H1 (cell line): ENCODE measurements around the gene NDUFS7. TPM values are rescaled to one million over a fixed set of nuclear protein-coding genes. Genes with fewer than 3 reads are reported as not detected.

ENCODE experiments used
- CTCF ChIA-PET: fragments of 300-600 bp; sonication (Branson Sonifier 250); formaldehyde crosslinking; loops from one replicate; lab custom pipeline; 2021; ENCODE audit not compliant: partially characterized antibody; lab: Charles Lee
- POLR2A ChIA-PET: fragments of 300-600 bp; sonication (Branson Sonifier 250); formaldehyde crosslinking; loops from one replicate; lab custom pipeline; 2021; ENCODE audit warnings: inconsistent platforms; ENCODE audit not compliant: partially characterized antibody; lab: Charles Lee
- DNase-seq, 2 experiments: peaks; one replicate each; pipeline versions ENCODE4 v3.0.0 to v3.0.0-alpha.2; 2010 to 2022; ENCODE audit warnings: low spot score in 2 of 2, low read depth in 1 of 2, mixed read lengths in 1 of 2
- FAIRE-seq: peaks from 2 replicates; lab custom pipeline; 2011; peaks lifted over from hg19 to GRCh38; lab: Jason Lieb, UNC
- H2AFZ ChIP-seq: 2 replicates; pipeline ENCODE4 v1.8.1; 2012; ENCODE audit warnings: low read length, inconsistent platforms
- H2AK5ac ChIP-seq: 2 replicates; pipeline ENCODE4 v1.6.1; 2013; ENCODE audit warnings: low read depth, low read length
- H2BK120ac ChIP-seq: replicated peaks from 2 replicates; pipeline ENCODE3; 2013; ENCODE audit warnings: low read depth, low read length, inconsistent platforms
- H2BK12ac ChIP-seq: 2 replicates; pipeline ENCODE4 v1.6.1; 2013; ENCODE audit warnings: low read depth, low read length
- H2BK15ac ChIP-seq: 2 replicates; pipeline ENCODE4 v1.6.1; 2013; ENCODE audit warnings: low read length
- H2BK20ac ChIP-seq: 2 replicates; pipeline ENCODE4 v1.6.1; 2013; ENCODE audit warnings: low read length
- H2BK5ac ChIP-seq: 2 replicates; pipeline ENCODE4 v1.6.1; 2013; ENCODE audit warnings: low read depth, low read length
- H3K14ac ChIP-seq: 2 replicates; pipeline ENCODE4 v1.6.1; 2013; ENCODE audit warnings: inconsistent platforms; ENCODE audit not compliant: insufficient read length
- H3K18ac ChIP-seq: 2 replicates; pipeline ENCODE4 v1.6.1; 2013; ENCODE audit warnings: low read length; ENCODE audit errors: extremely low read depth
- H3K23ac ChIP-seq: 2 replicates; pipeline ENCODE4 v1.6.1; 2013; ENCODE audit warnings: inconsistent platforms; ENCODE audit not compliant: insufficient read length
- H3K23me2 ChIP-seq: 2 replicates; pipeline ENCODE4 v1.6.1; 2013; ENCODE audit warnings: low read depth, low read length
- H3K27ac ChIP-seq: 2 replicates; pipeline ENCODE4 v1.6.1; 2011; ENCODE audit warnings: low read depth, low read length, inconsistent platforms
- H3K27me3 ChIP-seq, 4 experiments: replicated peaks in 1 of 4; 1 replicate in 1 of 4; 2 replicates in 3 of 4; pipeline versions ENCODE4 v1.6.1 to v1.8.1; 2011 to 2013; ENCODE audit warnings: low read length in 3 of 4, mild to moderate bottlenecking in 3 of 4, inconsistent platforms in 2 of 4, mixed read lengths in 2 of 4, moderate library complexity in 1 of 4; ENCODE audit not compliant: control insufficient read depth in 3 of 4, insufficient read depth in 3 of 4; ENCODE audit errors: extremely low read depth in 1 of 4
- H3K36me3 ChIP-seq, 4 experiments: 2 replicates each; pipeline versions ENCODE4 v1.6.1 to v1.8.1; 2011 to 2013; ENCODE audit warnings: mild to moderate bottlenecking in 4 of 4, low read length in 3 of 4, moderate library complexity in 2 of 4, control low read depth in 1 of 4, inconsistent platforms in 1 of 4; ENCODE audit not compliant: insufficient read depth in 4 of 4, control insufficient read depth in 2 of 4
- H3K4ac ChIP-seq: replicated peaks from 2 replicates; pipeline ENCODE3; 2013; ENCODE audit warnings: low read length, low read depth, mixed read lengths, inconsistent platforms; ENCODE audit not compliant: insufficient read length
- H3K4me1 ChIP-seq, 4 experiments: replicated peaks in 1 of 4; 1 replicate in 1 of 4; 2 replicates in 3 of 4; pipeline versions ENCODE4 v1.6.1 to v1.8.1; 2011 to 2013; ENCODE audit warnings: low read length in 3 of 4, inconsistent platforms in 2 of 4, mixed read lengths in 1 of 4; ENCODE audit not compliant: insufficient read depth in 4 of 4, control insufficient read depth in 3 of 4
- H3K4me2 ChIP-seq, 2 experiments: 2 replicates each; pipeline versions ENCODE4 v1.6.1 to v1.8.1; 2011 to 2013; ENCODE audit warnings: low read depth in 2 of 2, low read length in 2 of 2, control low read depth in 1 of 2, inconsistent platforms in 1 of 2, mild to moderate bottlenecking in 1 of 2; ENCODE audit not compliant: insufficient read depth in 1 of 2
- H3K4me3 ChIP-seq, 4 experiments: fragments of 200-600, 300-600 bp in 1 of 4; sonication (generic), shearing (Covaris generic), sonication (Bioruptor Twin) in 1 of 4; 2 replicates each; pipeline versions ENCODE4 v1.5.1 to v1.8.1; 2011 to 2016; ENCODE audit warnings: low read length in 4 of 4, low read depth in 3 of 4, control low read depth in 2 of 4, inconsistent platforms in 2 of 4, mild to moderate bottlenecking in 2 of 4, mixed read lengths in 1 of 4, moderate library complexity in 1 of 4; ENCODE audit not compliant: insufficient read depth in 2 of 4; ENCODE audit errors: extremely low read depth in 1 of 4
- H3K56ac ChIP-seq: replicated peaks from 2 replicates; pipeline ENCODE3; 2013; ENCODE audit warnings: low read depth, mild to moderate bottlenecking, mixed read lengths, low read length, inconsistent platforms; ENCODE audit not compliant: insufficient read length
- H3K79me1 ChIP-seq: 2 replicates; pipeline ENCODE4 v1.6.1; 2013; ENCODE audit warnings: low read depth, low read length, control low read depth
- H3K79me2 ChIP-seq, 2 experiments: 2 replicates each; pipeline versions ENCODE4 v1.6.1 to v1.8.1; 2012 to 2013; ENCODE audit warnings: low read length in 2 of 2, mild to moderate bottlenecking in 2 of 2, inconsistent platforms in 1 of 2; ENCODE audit not compliant: insufficient read depth in 2 of 2, control insufficient read depth in 1 of 2
- H3K9ac ChIP-seq, 4 experiments: replicated peaks in 1 of 4; 1 replicate in 1 of 4; 2 replicates in 3 of 4; pipeline versions ENCODE4 v1.6.1 to v1.8.1; 2011 to 2013; ENCODE audit warnings: low read depth in 3 of 4, low read length in 3 of 4, control low read depth in 2 of 4, mild to moderate bottlenecking in 2 of 4, moderate library complexity in 2 of 4, inconsistent platforms in 1 of 4; ENCODE audit errors: extremely low read depth in 1 of 4
- H3K9me3 ChIP-seq, 2 experiments: 2 replicates each; pipeline versions ENCODE4 v1.6.1 to v1.8.1; 2012 to 2013; ENCODE audit warnings: mild to moderate bottlenecking in 2 of 2, moderate library complexity in 2 of 2, control low read depth in 1 of 2, inconsistent platforms in 1 of 2, low read depth in 1 of 2, low read length in 1 of 2, mixed read lengths in 1 of 2; ENCODE audit not compliant: insufficient read depth in 2 of 2
- H4K20me1 ChIP-seq, 2 experiments: replicated peaks in 1 of 2; 2 replicates each; pipeline versions ENCODE3 to v1.8.1; 2011 to 2013; ENCODE audit warnings: inconsistent platforms in 2 of 2, low read length in 2 of 2, mild to moderate bottlenecking in 1 of 2; ENCODE audit not compliant: insufficient read depth in 2 of 2, control insufficient read depth in 1 of 2
- H4K5ac ChIP-seq: 2 replicates; pipeline ENCODE4 v1.6.1; 2013; ENCODE audit warnings: low read length, low read depth, mixed read lengths, inconsistent platforms; ENCODE audit not compliant: insufficient read length
- H4K8ac ChIP-seq: 2 replicates; pipeline ENCODE4 v1.8.0; 2013; ENCODE audit warnings: mild to moderate bottlenecking, moderate library complexity, low read length, inconsistent platforms; ENCODE audit not compliant: insufficient read depth; ENCODE audit errors: extremely low read depth
- H4K91ac ChIP-seq: replicated peaks from 2 replicates; pipeline ENCODE3; 2013; ENCODE audit warnings: low read length, mixed read lengths, inconsistent platforms; ENCODE audit not compliant: insufficient read length
- BRCA1 ChIP-seq: IDR thresholded peaks from 2 replicates; pipeline ENCODE4 v1.6.1; 2012; ENCODE audit warnings: low read depth, low read length, improper control_type of control experiment
- CBX5 ChIP-seq: fragments of 300-800, 300-1000 bp; sonication (generic); IDR thresholded peaks from 2 replicates; pipeline ENCODE4 v1.7.1; 2016; ENCODE audit warnings: antibody characterized with exemption, low read length, low read depth
- CBX8 ChIP-seq: fragments of 300-800, 300-1000 bp; sonication (generic); IDR thresholded peaks from 2 replicates; pipeline ENCODE4 v1.7.1; 2016; ENCODE audit warnings: low read depth, low read length, borderline replicate concordance
- CHD1 ChIP-seq: IDR thresholded peaks from 2 replicates; pipeline ENCODE4 v1.6.1; 2012; ENCODE audit warnings: low read depth, low read length, improper control_type of control experiment
- CREB1 ChIP-seq: IDR thresholded peaks from 2 replicates; pipeline ENCODE4 v1.6.1; 2012; ENCODE audit warnings: inconsistent platforms
- MAFK ChIP-seq: IDR thresholded peaks from 2 replicates; pipeline ENCODE4 v1.6.1; 2012; ENCODE audit warnings: low read depth, mild to moderate bottlenecking, improper control_type of control experiment, low read length
- NRF1 ChIP-seq: IDR thresholded peaks from 2 replicates; pipeline ENCODE4 v1.6.1; 2011; ENCODE audit warnings: mild to moderate bottlenecking, low read depth, low read length, improper control_type of control experiment
- PHF8 ChIP-seq: fragments of 200-600 bp; sonication (generic); conservative IDR thresholded peaks from 2 replicates; pipeline ENCODE4 v1.7.1; 2012; ENCODE audit warnings: low read depth, mild to moderate bottlenecking, inconsistent platforms, low read length, moderate library complexity
- SP1 ChIP-seq: IDR thresholded peaks from 2 replicates; pipeline ENCODE4 v1.6.1; 2011; ENCODE audit warnings: low read depth, low read length
- WGBS, 2 experiments: shearing (Covaris generic) in 1 of 2; methylation state at CpG; one replicate each; pipeline versions ENCODE4 v1.1.6 to v1.1.7; 2013 to 2015; ENCODE audit warnings: low lambda C conversion rate in 2 of 2, mixed read lengths in 2 of 2, inconsistent platforms in 1 of 2, low coverage in 1 of 2, missing lambda C conversion rate in 1 of 2; ENCODE audit not compliant: insufficient replicate concordance in 2 of 2, insufficient coverage in 1 of 2, insufficient read length in 1 of 2; ENCODE audit errors: extremely low coverage in 1 of 2, missing lambda C conversion rate in 1 of 2; 5-methylcytosine and 5-hydroxymethylcytosine counted together
- polyA plus RNA-seq, 7 experiments: library from polyadenylated mRNA; depleted of rRNA in 3 of 7; stranded (reverse) in 5 of 7; unstranded in 2 of 7; fragments of >200 nt in 5 of 7; fragments of 200-250 nt in 2 of 7; gene quantifications; 1 replicate in 5 of 7; 2 replicates in 1 of 7; 4 replicates in 1 of 7; pipeline versions ENCODE4 v1.2.1 to v1.2.3, GENCODE V29; 2011 to 2013; ENCODE audit warnings: missing spikeins in 2 of 7, mixed read lengths in 2 of 7
- total RNA-seq: library from RNA; stranded (reverse); fragmentation: NEBNext Ultra II Directional; extraction: Animal tissue kit (Norgen Biotek cat#: 25700); gene quantifications from 2 replicates; pipeline ENCODE4 v1.2.1, GENCODE V29; 2021
- TF ChIP-seq, protein P1 (sequence below), 3 experiments: IDR thresholded peaks; 1 replicate in 2 of 3; 2 replicates in 1 of 3; pipeline versions ENCODE4 v1.5.1 to v1.6.1; 2011; ENCODE audit warnings: low read length in 3 of 3, mild to moderate bottlenecking in 3 of 3, inconsistent platforms in 2 of 3, low read depth in 1 of 3, moderate library complexity in 1 of 3; ENCODE audit not compliant: insufficient read depth in 1 of 3; ENCODE audit errors: control extremely low read depth in 1 of 3
- TF ChIP-seq, protein P2 (sequence below): IDR thresholded peaks from 2 replicates; pipeline ENCODE4 v1.6.1; 2011; ENCODE audit warnings: low read depth, mild to moderate bottlenecking, low read length; ENCODE audit not compliant: insufficient read depth

NDUFS7 gene
- total and polyA plus RNA-seq, 2 of the 8 experiments (the other 6 are each of a cell fraction or from before 2014, with no cell fraction given): 78.1 to 309 TPM

DNA sequence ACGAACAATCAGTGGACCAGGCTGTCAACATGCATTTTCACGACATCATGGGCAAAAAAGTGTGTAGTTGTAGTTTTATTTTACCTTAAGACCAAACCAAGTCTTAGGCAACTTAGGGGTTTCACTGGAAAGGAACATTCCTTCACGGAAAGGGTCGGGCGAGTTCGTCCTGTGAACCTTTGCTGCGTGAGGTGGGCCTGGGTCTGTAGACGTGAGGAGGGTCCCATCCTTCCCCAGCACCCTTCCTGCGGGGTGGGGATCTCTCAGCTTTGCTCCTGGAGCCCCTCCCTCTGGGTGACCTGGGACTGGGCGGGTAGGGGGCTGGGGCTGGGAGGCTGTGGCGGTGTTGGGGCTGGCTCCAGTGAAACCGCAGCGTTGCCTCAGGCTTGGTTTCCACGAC lies 42.2 kb downstream of the NDUFS7 start:
- Histone ChIP-seq H3K4me3 (no peak overlapping the region), H3K23ac (no peak overlapping the region), H3K23me2 (no peaks in the 10 kb centered on the region), H3K14ac (no peak overlapping the region), H4K5ac (no peak overlapping the region), H3K27me3 (no peaks in the 10 kb centered on the region), H3K9me3 (no peaks in the 10 kb centered on the region), H4K20me1 (peaks cover 34 to 48% of the 10 kb centered on the region in 2 experiments), H3K4me1 (peaks cover 0 to 3% (median 0%) of the 10 kb centered on the region in 4 experiments; a peak in 1 of 7 replicates), H3K36me3 (peaks cover 35 to 82% (median 70%) of the 10 kb centered on the region in 4 experiments), H2BK120ac (no peak overlapping the region), H2AFZ (no peak overlapping the region), H3K79me2 (peaks cover 0 to 50% of the 10 kb centered on the region in 2 experiments; a peak in 3 of 4 replicates), H3K56ac (no peak overlapping the region), H2AK5ac (no peak overlapping the region), H2BK5ac (no peak overlapping the region; the same call in 1 of the 2 replicates), H3K18ac (no peak overlapping the region), H3K4ac (no peak overlapping the region), H2BK15ac (no peak overlapping the region), H3K79me1 (peaks cover 11% of the 10 kb centered on the region), H2BK12ac (no peak overlapping the region), H2BK20ac (no peak overlapping the region), H4K91ac (no peak overlapping the region), H3K27ac (no peak overlapping the region), H4K8ac (no peak overlapping the region), H3K4me2 (no peak overlapping the region), H3K9ac (no peak overlapping the region)
- CTCF ChIA-PET: interaction anchor here (0.6 kb wide), 1 partner anchor 13 kb away, joined by 3 read pairs; no protein-coding TSS in a partner anchor
- no peak for DNase-seq
- POLR2A ChIA-PET: interaction anchor here (0.9 to 1.9 kb wide), 4 partner anchors 9 to 14 kb away, joined by 3 to 7 read pairs (median 5); no protein-coding TSS in a partner anchor
- WGBS, 2 experiments: 85% methylated on average over 14 of the region's 14 CpGs; no CpG with 5 or more reads in 1 of the 2 experiments
- FAIRE-seq: no peak
- TF ChIP-seq CHD1: no peak
- TF ChIP-seq, protein P1, sequence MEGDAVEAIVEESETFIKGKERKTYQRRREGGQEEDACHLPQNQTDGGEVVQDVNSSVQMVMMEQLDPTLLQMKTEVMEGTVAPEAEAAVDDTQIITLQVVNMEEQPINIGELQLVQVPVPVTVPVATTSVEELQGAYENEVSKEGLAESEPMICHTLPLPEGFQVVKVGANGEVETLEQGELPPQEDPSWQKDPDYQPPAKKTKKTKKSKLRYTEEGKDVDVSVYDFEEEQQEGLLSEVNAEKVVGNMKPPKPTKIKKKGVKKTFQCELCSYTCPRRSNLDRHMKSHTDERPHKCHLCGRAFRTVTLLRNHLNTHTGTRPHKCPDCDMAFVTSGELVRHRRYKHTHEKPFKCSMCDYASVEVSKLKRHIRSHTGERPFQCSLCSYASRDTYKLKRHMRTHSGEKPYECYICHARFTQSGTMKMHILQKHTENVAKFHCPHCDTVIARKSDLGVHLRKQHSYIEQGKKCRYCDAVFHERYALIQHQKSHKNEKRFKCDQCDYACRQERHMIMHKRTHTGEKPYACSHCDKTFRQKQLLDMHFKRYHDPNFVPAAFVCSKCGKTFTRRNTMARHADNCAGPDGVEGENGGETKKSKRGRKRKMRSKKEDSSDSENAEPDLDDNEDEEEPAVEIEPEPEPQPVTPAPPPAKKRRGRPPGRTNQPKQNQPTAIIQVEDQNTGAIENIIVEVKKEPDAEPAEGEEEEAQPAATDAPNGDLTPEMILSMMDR (IDR thresholded peaks at IDR 0.05; ENCODE audit: control extremely low read depth in 1 of 3, insufficient read depth in 1 of 3, low read depth in 1 of 3, low read length in 3 of 3): no peak
- TF ChIP-seq CBX8: no peak
- no peak for TF ChIP-seq BRCA1
- TF ChIP-seq PHF8: no peak
- TF ChIP-seq SP1: no peak
- TF ChIP-seq CREB1: no peak
- no peak for TF ChIP-seq NRF1
- no peak for TF ChIP-seq CBX5
- TF ChIP-seq, protein P2, sequence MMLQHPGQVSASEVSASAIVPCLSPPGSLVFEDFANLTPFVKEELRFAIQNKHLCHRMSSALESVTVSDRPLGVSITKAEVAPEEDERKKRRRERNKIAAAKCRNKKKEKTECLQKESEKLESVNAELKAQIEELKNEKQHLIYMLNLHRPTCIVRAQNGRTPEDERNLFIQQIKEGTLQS: no peak
- TF ChIP-seq MAFK: no peak
